Activated CD4-positive, alpha-beta T cell treated with anti-CD3 and anti-CD28 coated beads, Interleukin-2, amount 10 ng/mL, durations not matched to agents 7 days and 5 days (primary cell): ENCODE data around the gene DNAH8. TPM values are rescaled to one million over a fixed set of nuclear protein-coding genes. Genes with fewer than 3 reads are reported as not detected.

ENCODE experiments used
- CTCF ChIA-PET: fragments of 350-600 bp; sonication (Branson Sonifier 250); formaldehyde crosslinking; loops from one replicate; lab custom pipeline; 2021; ENCODE audit warnings: antibody characterized with exemption; lab: Charles Lee
- POLR2A ChIA-PET: fragments of 350-600 bp; sonication (Branson Sonifier 250); formaldehyde crosslinking; loops from one replicate; lab custom pipeline; 2021; ENCODE audit warnings: antibody characterized with exemption; lab: Charles Lee
- DNase-seq: peaks from one replicate; pipeline ENCODE4 v3.0.0-alpha.2; 2020
- H3K27ac Mint-ChIP-seq: one replicate; pipeline ENCODE4 v1.8.0; 2021; ENCODE audit warnings: mild to moderate bottlenecking, moderate library complexity, mixed read lengths
- H3K27me3 Mint-ChIP-seq: one replicate; pipeline ENCODE4 v1.8.0; 2021; ENCODE audit warnings: mixed read lengths
- H3K36me3 Mint-ChIP-seq: one replicate; pipeline ENCODE4 v1.8.0; 2021; ENCODE audit warnings: low read depth, mixed read lengths
- H3K4me1 Mint-ChIP-seq: one replicate; pipeline ENCODE4 v1.8.0; 2021; ENCODE audit warnings: mixed read lengths
- H3K4me3 Mint-ChIP-seq: one replicate; pipeline ENCODE4 v1.8.0; 2021; ENCODE audit warnings: mild to moderate bottlenecking, moderate library complexity, mixed read lengths
- H3K9me3 Mint-ChIP-seq: one replicate; pipeline ENCODE4 v1.8.0; 2021; ENCODE audit warnings: mixed read lengths
- total RNA-seq, 2 experiments: library from RNA; stranded (reverse); gene quantifications; one replicate each; pipeline ENCODE4 v1.2.3, GENCODE V29; 2021

DNAH8 gene
- total RNA-seq, 2 experiments from 2014 or later, result 0.07 to 0.10 TPM

- H3K36me3 Mint-ChIP-seq, result no peaks in the 10 kb centered on the region
- ChIA-PET POLR2A (interaction anchor here (0.5 kb wide), 1 partner anchor 1064 kb away, joined by 4 read pairs; no protein-coding TSS in a partner anchor), CTCF (interaction anchor here (0.9 kb wide), 1 partner anchor 12 kb away, joined by 4 read pairs; no protein-coding TSS in a partner anchor)
- H3K27me3 Mint-ChIP-seq, result peaks cover 3% of the 10 kb centered on the region
- no peak for DNase-seq
- H3K27ac Mint-ChIP-seq, result no peak overlapping the region
- H3K9me3 Mint-ChIP-seq, result no peaks in the 10 kb centered on the region
- H3K4me1 Mint-ChIP-seq, result no peaks in the 10 kb centered on the region
- no peak overlapping the region for H3K4me3 Mint-ChIP-seq
These were observed 357.7 kb downstream of the DNAH8 start for GRCh38 chr6:39072830-39073229.

DNA sequence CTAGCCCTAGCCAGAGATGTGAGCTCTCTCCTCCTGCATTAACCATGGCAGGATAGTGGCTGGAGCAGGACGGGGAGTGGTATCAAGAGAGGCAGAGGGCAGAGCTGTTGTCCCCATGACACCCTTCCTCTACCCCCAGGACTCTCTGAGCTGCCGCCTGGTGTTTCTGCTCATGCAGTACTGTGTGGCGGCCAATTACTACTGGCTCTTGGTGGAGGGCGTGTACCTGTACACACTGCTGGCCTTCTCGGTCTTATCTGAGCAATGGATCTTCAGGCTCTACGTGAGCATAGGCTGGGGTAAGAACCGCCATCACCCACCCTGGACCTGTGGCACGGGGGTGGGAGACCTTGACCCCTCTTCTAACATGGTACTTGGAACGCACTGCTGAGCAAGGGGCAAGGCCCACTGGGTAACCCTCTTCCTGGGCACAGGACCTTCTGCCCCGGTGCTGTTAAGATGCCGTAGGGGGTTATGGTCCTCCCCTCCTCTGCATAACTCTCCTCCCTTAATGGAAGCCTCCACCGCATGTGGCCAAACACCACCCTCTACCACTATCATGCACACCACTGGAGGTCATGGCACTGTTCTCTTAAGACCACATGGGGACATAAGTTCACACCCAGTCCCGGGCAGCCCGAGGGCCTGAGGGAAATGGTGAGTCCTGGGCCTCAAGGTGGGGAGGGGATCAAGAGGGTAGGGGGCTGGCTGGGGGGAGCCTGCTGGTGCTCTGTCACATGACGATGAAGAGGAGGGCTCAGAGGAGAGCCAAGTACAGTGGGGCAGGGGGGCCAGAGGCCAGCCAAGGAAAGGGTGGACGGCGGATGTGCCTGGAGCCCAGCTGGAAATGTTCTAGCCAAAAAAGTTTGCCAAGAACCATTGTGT, 358.6 kb downstream of the DNAH8 start:
- DNase-seq, result no peak

DNA sequence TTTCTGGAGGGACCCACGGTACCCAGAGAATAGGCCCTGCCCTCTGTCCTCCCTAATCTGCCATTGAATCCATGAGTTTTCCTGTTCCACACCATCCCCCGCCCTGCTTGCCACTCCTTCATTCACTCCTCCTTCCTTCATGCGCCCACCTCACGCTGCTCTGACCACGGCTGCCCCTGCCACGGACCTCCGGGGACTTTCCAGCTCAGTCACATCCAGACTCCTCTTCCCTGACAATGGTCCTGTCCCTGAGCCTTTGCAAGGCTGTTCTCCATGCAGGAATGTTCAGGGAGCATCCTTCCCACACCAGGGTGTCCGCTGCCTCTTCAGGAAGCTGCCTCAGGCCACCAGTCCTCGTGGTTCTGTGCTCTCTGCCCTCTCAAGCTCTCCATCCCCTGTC, 359.4 kb downstream of the DNAH8 start:
- Mint-ChIP-seq H3K9me3 (no peaks in the 10 kb centered on the region), H3K4me1 (no peaks in the 10 kb centered on the region), H3K27me3 (peaks cover 3% of the 10 kb centered on the region), H3K27ac (no peak overlapping the region), H3K4me3 (no peak overlapping the region), H3K36me3 (no peaks in the 10 kb centered on the region)
- CTCF ChIA-PET, result interaction anchor here (1.6 kb wide), 1 partner anchor 19 kb away, joined by 4 read pairs; no protein-coding TSS in a partner anchor
- POLR2A ChIA-PET, result no interaction called here
- DNase-seq, result no peak

More for the DNA sequence above, 358.6 kb downstream of the DNAH8 start:
- Mint-ChIP-seq H3K27me3 (peaks cover 3% of the 10 kb centered on the region), H3K9me3 (no peaks in the 10 kb centered on the region), H3K27ac (no peak overlapping the region), H3K4me3 (no peak overlapping the region), H3K4me1 (no peaks in the 10 kb centered on the region), H3K36me3 (no peaks in the 10 kb centered on the region)
- ChIA-PET POLR2A (no interaction called here), CTCF (interaction anchor here (0.9 kb wide), 1 partner anchor 11 kb away, joined by 4 read pairs; no protein-coding TSS in a partner anchor)

DNA sequence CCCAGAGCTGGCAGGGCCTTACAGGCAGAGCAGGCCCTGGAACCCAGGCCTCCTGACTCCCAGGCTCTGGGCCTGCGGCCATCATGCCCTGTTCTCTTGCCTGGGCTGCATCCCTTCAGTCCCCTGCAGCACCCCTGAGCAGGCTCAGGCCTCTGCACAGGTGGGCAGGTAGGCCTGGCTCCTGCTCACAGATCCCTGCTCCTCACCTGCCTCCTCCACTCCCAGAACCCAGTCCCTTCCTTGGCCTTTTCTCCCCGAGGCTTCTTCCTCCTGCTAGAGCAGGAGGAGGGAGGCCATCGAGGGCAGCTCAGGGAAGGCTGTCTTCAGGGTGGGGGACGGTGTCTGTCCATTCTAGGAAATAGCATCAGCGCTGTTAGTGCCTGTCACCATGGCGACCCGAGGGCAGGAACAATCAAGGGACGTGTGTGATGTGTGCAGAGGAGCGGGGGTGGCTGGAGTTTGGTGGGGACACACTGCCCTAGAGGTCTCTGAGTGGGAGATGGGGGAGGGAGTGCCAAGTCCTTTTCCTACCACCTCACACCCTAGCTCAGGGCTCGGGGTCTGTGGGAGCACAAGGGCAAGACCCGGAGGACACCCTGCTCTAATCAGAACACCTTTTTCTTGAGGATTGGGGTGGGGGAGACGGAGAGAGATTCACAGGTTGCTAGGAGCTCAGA, 360.0 kb downstream of the DNAH8 start:
- POLR2A ChIA-PET, result no interaction called here
- H3K4me3 Mint-ChIP-seq, result no peak overlapping the region
- no peaks in the 10 kb centered on the region for H3K36me3 Mint-ChIP-seq
- H3K4me1 Mint-ChIP-seq, result no peaks in the 10 kb centered on the region
- no peak for DNase-seq
- H3K27me3 Mint-ChIP-seq, result peaks cover 3% of the 10 kb centered on the region
- H3K27ac Mint-ChIP-seq, result no peak overlapping the region
- no peaks in the 10 kb centered on the region for H3K9me3 Mint-ChIP-seq
- CTCF ChIA-PET, result interaction anchor here (1.6 kb wide), 1 partner anchor 20 kb away, joined by 4 read pairs; no protein-coding TSS in a partner anchor

GRCh38 chr6:39075807-39076622, 360.9 kb downstream of the DNAH8 start:
- no peak overlapping the region for H3K27ac Mint-ChIP-seq
- H3K36me3 Mint-ChIP-seq, result no peaks in the 10 kb centered on the region
- no peaks in the 10 kb centered on the region for H3K9me3 Mint-ChIP-seq
- H3K4me1 Mint-ChIP-seq, result no peaks in the 10 kb centered on the region
- POLR2A ChIA-PET, result no interaction called here
- no peak for DNase-seq
- peaks cover 3% of the 10 kb centered on the region for H3K27me3 Mint-ChIP-seq
- CTCF ChIA-PET, result interaction anchor here (1.6 kb wide), 1 partner anchor 21 kb away, joined by 4 read pairs; no protein-coding TSS in a partner anchor
- H3K4me3 Mint-ChIP-seq, result no peak overlapping the region

GRCh38 chr6:39076623-39077535, 361.8 kb downstream of the DNAH8 start:
- CTCF ChIA-PET, result interaction anchor here (0.6 kb wide), 1 partner anchor 1949 kb away, joined by 3 read pairs; no protein-coding TSS in a partner anchor
- Mint-ChIP-seq H3K36me3 (no peaks in the 10 kb centered on the region), H3K9me3 (no peaks in the 10 kb centered on the region), H3K4me1 (no peaks in the 10 kb centered on the region), H3K27ac (no peak overlapping the region), H3K27me3 (no peaks in the 10 kb centered on the region), H3K4me3 (no peak overlapping the region)
- no peak for DNase-seq
- POLR2A ChIA-PET, result no interaction called here

GRCh38 chr6:39077882-39078594, 362.9 kb downstream of the DNAH8 start:
- Mint-ChIP-seq H3K9me3 (no peaks in the 10 kb centered on the region), H3K4me1 (no peaks in the 10 kb centered on the region), H3K36me3 (no peaks in the 10 kb centered on the region), H3K27ac (no peak overlapping the region), H3K27me3 (no peaks in the 10 kb centered on the region), H3K4me3 (no peak overlapping the region)
- no peak for DNase-seq
- ChIA-PET POLR2A (no interaction called here), CTCF (interaction anchor here (2.2 kb wide), 1 partner anchor 11 kb away, joined by 6 read pairs; no protein-coding TSS in a partner anchor)

DNA sequence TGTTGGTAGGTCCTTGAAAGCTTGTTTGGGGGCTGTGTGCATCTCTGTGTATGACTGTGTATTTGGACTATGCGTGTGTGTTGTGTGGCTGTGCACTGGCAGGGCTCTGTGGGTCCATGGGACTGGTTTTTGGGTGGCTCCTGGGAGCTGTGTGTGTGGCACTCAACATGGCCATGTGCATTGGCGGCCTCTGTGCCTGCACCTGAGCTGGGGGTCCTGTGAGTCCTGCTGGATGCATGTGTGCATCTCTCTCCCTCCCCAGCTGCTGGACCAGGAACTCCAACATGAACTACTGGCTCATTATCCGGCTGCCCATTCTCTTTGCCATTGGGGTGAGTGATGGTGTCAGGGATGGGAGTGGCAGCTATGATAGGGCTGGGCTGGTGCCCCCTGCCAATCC, 363.6 kb downstream of the DNAH8 start:
- DNase-seq, result no peak
- ChIA-PET CTCF (interaction anchor here (0.6 to 2.2 kb wide), 2 partner anchors 10 to 48 kb away, joined by 3 to 6 read pairs; no protein-coding TSS in a partner anchor), POLR2A (no interaction called here)
- no peaks in the 10 kb centered on the region for H3K4me1 Mint-ChIP-seq
- H3K27me3 Mint-ChIP-seq, result no peaks in the 10 kb centered on the region
- H3K4me3 Mint-ChIP-seq, result no peak overlapping the region
- H3K27ac Mint-ChIP-seq, result no peak overlapping the region
- no peaks in the 10 kb centered on the region for H3K36me3 Mint-ChIP-seq
- no peaks in the 10 kb centered on the region for H3K9me3 Mint-ChIP-seq

DNA sequence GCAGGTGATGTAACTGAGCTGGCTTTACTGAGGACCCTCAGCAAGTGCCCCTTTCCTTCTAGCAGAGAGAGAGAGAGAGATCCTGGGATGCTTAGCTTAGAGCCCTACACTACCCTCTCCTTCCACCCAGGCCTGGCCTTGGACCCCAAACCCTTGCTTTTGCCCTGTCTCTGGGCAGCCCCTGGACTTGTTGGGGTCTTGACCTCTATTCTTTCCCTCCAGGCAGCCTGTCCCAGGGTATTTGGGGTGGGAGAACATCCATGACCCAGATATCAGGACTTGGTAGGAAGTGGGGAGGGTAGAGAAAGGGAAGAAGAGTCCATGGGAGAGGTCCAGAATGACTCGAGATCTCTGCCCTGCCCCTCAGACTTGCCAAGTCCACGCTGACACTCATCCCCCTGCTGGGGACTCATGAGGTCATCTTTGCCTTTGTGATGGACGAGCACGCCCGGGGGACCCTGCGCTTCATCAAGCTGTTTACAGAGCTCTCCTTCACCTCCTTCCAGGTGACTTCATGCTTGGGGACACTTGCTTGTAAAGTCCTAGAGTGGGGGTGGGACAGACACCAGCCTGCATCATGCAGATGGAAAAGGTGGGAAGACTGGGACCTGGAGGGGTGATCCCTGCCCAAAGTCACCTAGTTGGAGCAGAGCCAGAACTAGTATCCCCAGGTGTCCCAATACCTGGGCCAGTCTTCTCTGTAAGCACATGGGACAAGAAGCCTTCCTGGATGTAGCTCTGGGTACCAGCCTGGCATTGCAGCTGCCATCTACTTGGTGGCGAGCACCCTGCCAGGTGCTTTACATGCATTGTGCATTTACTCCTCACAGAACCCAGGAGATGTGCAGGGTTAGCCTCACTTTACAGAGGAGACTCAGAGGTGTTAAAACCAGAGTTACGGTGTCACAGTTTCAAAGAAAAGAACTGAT, 364.4 kb downstream of the DNAH8 start:
- Mint-ChIP-seq H3K27ac (no peak overlapping the region), H3K4me3 (no peak overlapping the region), H3K4me1 (no peaks in the 10 kb centered on the region), H3K36me3 (no peaks in the 10 kb centered on the region), H3K27me3 (no peaks in the 10 kb centered on the region), H3K9me3 (no peaks in the 10 kb centered on the region)
- CTCF ChIA-PET, result interaction anchor here (0.6 to 2.2 kb wide), 2 partner anchors 9 to 48 kb away, joined by 3 to 6 read pairs; no protein-coding TSS in a partner anchor
- no peak for DNase-seq
- POLR2A ChIA-PET, result no interaction called here
